HG03139 (cell line): Measurements from ENCODE around the gene BLVRB.
"Not testable (repeated sequence)": the region's sequence is repeated elsewhere in the genome, so short reads cannot be mapped to it uniquely, and the experiment has no call there.

ENCODE experiments used
- ATAC-seq: cut with Tn5 transposase; IDR thresholded peaks from one replicate; pipeline ENCODE4 v1.9.1; 2021; ENCODE audit not compliant: unreplicated experiment

BLVRB gene

DNA sequence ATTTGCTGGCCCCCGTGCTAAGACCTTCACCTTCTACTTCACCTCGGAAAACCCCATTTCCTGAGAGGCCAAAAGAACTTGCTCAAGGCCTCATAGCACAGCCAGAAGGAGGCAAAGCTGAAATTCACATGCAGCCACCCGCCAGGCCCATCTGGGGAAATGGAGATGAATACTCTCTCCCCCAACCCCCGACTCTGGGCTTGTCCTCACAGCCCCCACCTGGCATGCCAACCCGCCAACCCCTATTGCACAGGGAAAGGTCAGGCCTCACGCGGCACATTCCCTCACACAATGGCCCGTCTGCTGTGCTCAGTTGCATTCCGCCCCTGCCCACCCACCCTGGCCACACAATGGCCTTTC, 55.5 kb downstream of the BLVRB start:
- ATAC-seq = no peak

GRCh38 chr19:40408598-40408925, 57.0 kb downstream of the BLVRB start:
- ATAC-seq = not testable (repeated sequence)

- no peak for ATAC-seq
Observed at GRCh38 chr19:40407714-40408597, 57.6 kb downstream of the BLVRB start.

- ATAC-seq = peak; percentile 51
Observed at GRCh38 chr19:40403262-40403984, 62.1 kb downstream of the BLVRB start.

- no peak for ATAC-seq
Observed at GRCh38 chr19:40400559-40400958, 65.0 kb downstream of the BLVRB start.

DNA sequence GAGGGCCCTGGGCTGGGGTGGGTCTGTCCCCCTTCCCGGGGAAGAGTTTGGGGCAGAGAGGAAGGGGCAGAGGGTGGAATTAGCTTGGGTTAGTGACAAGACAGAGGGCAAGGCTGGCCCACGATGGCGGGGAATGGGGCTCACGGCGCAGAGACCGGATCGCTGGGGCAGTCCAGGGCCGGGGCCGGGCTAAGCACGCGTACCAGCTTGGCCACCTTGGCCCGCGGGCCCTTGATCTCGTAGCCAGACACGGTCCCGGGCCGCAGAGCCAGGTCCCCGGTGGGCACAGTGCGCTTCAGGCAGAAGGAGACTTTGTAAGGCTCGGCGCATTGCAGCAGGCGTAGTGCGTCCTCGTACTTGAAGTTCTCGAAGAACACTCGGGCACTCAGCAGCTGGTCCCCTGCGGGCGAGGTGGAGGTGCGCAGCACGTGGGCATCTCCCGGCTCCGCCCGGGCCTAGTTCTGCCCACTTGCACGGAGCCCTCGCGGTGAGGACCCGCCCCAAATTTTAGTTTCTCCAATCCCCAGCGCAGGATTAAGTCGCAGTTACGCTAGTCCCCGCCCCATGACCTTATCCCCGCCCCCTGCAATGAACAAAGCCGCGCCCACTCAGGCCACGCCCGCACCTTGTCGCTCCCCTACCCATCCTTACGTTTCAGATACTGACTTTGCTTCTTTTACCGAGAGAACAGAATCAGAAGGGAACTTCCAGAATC, 67.0 kb downstream of the BLVRB start:
- ATAC-seq = no peak
